ENCODE results near the gene BBLN.

DNA sequence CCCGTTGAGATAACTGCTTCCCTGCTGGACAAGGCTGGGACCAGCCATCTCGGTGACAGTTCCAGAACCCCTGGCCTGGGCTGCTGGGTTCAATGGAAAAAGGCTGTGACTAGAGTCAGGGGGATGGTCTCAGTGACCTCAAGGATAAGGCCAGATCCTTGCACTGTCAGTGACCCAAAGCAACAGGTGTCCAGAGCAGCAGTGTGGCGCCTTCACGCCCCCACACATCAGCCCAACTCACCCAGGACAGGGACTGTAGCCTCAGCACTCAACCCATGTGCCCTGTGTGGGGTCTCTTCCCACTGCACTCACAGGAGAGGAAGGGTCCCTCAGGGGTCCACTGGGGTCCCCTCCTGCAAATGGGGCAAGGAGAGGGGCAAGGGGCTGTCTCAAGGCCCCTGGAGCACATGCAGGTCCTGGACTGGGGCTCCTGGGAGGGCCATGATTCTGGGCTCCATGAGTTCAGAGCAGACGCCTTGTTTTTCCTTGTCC, 11.5 kb upstream of the BBLN start:
- TF ChIP-seq, protein P1, sequence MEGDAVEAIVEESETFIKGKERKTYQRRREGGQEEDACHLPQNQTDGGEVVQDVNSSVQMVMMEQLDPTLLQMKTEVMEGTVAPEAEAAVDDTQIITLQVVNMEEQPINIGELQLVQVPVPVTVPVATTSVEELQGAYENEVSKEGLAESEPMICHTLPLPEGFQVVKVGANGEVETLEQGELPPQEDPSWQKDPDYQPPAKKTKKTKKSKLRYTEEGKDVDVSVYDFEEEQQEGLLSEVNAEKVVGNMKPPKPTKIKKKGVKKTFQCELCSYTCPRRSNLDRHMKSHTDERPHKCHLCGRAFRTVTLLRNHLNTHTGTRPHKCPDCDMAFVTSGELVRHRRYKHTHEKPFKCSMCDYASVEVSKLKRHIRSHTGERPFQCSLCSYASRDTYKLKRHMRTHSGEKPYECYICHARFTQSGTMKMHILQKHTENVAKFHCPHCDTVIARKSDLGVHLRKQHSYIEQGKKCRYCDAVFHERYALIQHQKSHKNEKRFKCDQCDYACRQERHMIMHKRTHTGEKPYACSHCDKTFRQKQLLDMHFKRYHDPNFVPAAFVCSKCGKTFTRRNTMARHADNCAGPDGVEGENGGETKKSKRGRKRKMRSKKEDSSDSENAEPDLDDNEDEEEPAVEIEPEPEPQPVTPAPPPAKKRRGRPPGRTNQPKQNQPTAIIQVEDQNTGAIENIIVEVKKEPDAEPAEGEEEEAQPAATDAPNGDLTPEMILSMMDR (IDR thresholded peaks at IDR 0.05), result no peak
- no peak for TF ChIP-seq ZFX (IDR thresholded peaks at IDR 0.05; ENCODE audit: borderline replicate concordance)
